ENCODE data around the gene SEMA5B.

Gene SEMA5B

DNA sequence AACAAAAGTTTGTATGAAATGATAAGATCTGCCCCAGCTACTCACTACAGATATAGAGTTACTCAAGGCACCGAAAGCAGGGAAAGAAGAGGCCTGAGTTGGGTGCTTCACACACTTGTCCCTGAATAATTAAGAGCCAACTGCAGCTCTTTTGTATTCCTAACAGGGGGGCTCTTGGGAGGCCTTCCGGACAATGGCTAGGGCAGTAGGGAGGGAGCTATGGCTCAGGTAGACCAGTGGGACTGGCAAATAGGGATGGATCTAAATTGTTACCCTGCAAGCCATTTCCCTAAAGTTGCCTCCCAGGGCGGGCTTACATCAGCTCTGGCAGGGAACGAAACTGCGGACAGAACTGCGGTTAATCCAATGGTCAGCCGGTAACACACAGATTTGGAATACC lies 6.2 kb downstream of the SEMA5B start:
- no peak for FAIRE-seq

DNA sequence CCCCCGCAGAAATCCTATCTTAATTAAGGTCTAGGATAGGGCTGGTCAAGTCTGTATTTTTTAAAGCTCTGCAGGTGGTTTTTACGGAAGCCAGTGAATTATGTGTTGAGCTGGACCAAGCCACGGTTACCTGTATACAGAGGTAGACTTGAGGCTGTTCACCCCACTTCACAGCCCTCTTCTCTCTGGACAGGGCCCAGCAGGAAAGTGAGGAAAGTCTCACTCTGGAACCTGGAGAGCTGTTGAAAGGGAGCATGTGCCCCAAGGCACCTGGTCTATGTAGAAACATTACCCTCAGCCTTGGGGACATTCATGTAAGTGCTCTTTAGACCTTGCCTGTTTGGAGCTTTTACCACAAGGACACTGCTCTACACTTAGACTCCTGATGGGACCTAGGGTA lies 6.9 kb downstream of the SEMA5B start:
- FAIRE-seq, result no peak

DNA sequence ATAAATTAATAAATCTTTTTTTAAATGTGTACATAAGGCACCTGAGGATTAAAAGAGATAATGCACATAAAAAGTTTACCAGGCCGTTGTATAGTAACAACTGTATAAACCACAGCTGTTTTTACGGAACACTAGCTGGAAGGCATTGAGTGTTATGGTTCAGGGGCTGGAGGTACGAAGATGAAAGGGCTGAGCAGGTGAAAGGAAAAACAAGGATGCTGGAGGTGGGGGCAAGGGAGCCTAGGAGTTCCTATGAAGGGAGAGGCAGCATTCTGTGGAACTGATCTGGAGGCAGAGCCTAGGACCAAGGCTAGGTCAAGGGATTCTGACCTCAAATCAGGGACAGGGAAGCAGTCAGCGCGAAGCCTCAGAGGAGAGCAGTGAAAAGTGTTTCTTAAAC lies 8.0 kb downstream of the SEMA5B start:
- no peak for FAIRE-seq

DNA sequence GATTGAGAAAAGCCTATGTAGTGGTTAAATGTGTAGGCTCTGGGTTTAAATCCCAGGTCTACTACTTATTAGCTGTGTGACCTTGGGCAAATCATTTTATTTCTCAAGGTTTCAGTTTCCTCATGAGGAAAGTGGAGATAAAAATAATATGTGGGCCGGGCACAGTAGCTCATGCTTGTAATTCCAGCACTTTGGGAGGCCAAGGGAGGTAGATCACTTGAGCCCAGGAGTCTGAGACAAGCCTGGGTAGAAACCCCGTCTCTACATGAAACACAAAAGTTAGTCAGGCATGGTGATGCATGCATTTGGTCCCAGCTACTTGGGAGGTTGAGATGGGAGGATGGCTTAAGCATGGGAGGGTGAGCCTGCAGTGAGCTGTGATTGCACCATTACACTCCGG lies 8.4 kb downstream of the SEMA5B start:
- FAIRE-seq, result no peak

DNA sequence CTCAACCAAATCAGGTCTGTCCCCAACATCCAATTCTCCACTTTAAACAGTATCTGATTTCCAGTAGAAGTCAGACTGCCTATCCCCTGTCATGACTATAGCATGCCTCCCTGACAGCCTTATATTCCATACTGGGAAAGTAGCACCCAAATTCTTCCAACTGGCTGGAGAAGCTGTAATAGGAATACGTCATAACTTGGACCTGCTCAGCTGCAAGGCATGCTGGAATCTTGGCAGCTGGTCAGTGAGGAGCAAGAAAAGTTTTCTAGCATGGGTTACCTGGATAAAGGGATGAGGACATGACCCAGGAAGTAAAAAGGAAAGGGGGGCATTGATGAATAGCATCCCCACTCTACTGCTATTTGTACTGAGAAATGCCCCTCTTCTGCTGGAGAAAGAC lies 8.9 kb downstream of the SEMA5B start:
- FAIRE-seq, result no peak

DNA sequence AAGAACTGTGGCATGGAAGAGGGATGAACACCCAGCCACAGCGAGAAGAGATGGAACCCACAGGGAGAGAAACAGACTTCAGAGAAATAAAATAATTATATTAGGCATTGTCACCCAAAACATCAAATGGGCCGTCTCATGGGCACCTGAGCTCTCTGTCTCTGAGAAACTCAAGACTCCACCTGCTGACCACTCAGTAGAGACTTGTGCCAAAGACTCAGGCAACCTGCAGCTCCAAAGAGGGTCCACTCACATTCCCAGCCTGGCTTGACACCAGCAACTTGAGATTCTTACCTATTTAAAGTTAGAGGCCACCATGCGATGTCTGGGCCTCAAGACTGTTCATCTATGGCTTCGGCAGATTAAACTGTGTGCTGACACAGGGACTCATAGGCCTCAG lies 12.0 kb downstream of the SEMA5B start:
- no peak for FAIRE-seq

DNA sequence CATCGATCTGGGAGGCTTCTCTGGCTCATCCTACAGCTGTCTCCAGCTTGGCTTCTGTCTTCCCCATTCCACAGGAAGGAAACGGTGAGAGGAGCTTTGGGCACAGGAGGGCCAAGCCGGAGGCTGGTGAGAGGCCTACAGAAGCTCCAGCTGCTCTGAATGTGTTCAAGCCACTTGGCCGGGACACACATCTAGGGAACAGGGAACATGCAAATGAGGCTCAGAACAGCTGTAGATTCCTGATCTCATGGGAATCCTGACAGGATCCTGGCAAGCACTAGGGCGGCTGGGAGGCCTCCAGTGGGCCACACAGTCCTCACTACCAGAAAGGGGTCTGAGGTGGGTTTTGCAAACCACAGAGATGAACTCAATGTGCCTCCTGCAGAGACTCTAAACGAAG lies 13.7 kb downstream of the SEMA5B start:
- FAIRE-seq, result no peak

DNA sequence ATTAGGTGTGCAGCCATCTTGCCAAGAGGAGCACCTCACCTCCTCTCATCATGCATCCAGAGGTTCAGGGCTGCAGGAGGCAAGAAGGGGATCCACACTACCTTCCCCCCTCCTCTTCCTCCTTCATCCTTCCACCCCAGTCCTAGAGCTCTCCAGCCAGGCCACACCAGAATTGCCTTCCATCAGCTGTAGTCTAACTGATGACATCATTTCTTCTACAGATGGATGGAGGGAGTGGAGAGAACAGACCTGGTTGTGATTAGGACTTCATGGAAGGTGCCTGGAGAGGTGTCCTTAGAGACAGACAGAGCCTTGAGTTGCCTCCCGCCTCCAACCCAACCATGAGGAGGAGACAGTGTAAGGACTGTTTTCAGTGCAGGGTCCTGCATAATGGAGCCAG lies 14.9 kb downstream of the SEMA5B start:
- FAIRE-seq, result no peak

DNA sequence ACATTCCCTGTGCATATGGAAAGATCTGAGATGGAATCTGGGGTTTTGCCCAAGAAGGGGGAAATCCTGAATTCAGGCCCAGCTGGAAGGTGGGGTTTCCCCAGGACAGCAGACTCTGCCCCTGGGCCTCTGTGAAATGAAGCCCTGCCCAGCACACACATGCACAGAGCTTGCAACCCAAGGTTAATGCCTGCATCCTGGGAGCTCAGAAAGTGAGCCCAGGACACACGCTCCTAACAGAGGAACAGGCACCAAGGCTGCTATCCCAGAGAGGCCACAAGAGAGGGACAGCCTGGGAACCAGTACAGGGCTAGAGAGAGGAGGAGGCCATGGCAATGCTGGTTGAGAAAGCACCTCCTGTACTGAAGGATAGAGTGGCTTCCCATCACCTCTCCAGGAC lies 16.1 kb downstream of the SEMA5B start:
- FAIRE-seq, result no peak

DNA sequence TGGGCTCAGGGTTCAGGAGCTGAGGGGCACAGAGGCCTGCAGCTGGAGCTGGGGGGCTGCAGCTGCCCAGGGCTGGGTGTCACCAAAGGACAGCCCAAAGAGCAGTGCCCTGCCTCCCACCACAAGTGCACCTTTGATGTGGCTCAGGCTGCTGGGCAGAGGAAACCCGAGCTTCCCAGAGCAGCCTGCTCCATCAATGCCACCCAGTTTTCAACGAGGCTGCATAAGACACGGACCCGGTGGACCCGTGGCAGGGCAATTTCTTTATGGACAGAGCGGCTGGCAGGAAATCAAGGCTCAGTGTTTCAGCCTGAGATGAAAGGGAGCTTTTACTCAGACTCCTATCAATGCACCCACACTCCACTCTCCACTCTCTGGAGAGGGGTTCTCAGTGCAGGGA lies 18.7 kb downstream of the SEMA5B start:
- no peak for FAIRE-seq

DNA sequence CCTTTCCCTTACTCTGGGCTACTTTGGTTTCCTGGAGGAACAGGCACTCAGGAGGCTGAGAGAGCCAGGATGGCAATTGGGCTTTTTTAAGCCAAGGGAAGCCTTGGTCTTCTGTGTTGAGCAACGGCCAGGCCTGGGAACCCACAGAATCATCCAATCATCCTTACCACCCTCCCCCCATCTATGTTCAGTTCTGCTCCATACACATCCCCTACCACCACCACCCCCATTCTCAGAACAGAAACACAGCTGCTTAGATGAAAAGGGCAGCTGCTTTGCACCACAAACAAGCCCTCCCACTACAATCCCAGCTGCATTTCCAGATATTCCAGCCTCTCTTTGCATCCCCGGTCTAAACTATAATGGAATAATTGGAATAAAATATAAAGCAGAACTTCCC lies 21.0 kb downstream of the SEMA5B start:
- FAIRE-seq, result no peak

DNA sequence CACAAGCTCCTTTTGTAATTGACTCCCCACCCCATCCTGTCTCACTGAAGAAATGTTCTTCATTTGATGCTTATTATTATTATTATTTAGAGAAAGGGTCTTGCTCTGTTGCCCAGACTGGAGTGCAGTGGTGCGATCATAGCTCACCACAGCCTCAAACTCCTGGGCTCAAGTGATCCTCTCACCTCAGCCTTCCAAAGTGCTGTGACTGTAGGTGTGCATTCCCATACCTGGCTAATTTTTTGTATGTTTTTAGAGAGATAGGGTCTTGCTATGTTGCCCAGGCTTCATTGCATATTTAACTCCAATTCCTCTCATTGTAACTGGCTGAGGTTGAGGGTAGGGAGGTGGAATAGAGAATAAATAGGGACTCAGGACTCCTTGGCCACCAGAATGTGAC lies 22.3 kb downstream of the SEMA5B start:
- FAIRE-seq, result no peak

DNA sequence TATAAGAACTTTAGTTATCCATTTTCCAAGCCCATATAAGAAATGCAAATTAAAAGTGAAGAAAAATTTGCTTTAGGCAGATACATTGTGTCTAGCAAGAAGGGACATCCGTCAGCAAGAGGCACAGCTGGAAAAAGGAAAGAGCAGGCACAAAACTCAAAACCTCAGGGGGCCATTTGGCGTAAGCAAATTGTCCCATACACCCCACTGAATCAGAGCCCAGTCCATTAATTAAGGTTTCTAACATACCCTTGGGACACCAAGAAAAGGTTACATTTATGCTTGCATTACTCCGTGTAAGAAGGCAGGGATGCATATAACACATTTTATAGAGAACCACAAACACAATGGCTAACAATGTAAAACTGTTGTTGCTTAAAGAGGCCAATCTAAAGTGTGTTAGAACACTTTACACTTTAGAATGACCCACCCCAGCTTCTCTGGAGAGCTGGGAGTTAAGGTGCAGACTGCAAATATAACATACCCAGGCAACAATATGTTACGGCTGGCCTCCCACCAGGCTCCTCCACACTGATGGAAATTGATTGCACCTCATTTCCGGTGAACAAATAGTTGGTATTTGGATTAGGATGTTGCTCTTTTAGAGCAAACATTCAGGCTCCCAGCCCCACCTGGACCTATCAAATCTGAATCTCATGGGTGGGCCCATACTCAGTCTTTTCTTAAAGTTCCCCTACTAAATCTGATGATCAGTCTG lies 23.2 kb downstream of the SEMA5B start:
- FAIRE-seq, result no peak

DNA sequence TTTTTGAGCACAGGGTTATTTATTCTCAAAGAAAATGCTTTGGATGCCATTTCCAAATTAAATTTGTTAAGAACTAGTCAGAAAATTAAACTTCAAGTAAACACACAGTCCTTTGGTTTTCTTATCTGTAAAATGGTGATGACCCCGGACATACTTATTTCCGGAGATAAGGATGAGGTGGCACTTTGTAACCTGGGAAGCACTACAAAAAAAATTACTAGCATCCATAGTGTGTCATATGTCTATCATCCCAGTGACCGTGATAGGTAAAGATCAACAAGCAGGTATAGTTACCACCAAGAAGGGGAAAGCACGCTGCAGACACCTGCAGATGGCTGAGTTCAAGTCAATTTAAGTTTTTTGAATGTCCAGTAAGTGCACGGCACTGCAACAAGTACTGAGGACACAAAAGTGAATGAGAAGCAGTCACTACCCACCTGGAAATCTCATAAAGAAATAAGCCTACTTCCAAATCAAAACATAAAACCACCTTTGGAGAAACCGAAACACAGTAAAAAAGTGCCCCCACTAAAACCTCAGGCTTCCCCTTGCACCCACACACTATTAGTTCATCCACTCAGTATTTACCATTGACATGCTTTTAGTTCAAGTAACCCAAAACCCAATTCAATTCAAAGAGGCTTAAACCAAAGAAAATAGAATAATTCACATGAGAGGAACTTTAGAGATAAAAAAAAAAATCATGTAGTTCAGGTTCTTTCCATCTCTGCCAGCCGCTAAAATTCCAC lies 24.6 kb downstream of the SEMA5B start:
- no peak for FAIRE-seq

DNA sequence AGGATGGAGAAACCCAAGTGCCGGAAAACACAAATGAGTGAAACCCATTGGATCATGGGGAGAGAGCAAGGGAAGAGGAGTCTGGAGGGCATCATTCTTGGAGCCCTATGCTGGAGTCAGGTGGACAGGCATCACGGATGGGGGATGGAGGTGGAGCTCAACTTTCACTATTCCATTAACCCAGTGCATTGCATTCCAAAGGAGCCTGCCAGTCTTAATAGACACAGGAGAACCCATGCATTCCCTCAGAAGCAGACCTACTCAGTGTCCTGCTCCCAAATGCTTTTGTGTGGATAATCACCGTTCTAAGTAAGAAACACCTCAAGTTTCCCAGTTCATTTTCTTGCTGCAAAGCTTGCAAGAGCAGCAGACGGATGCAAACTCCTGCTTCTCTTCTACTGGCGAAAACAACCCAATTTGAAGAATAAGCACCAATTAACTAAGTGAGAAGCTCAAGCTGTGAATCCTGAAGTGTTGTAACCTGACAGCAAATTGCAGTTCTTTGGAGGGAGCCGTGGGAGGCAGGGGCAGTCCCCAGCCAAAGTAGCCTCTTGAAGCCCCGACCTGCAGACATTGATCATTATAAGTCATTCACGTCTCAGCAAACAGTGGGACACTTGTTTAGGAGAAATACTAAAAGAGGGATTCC lies 25.3 kb downstream of the SEMA5B start:
- no peak for FAIRE-seq

DNA sequence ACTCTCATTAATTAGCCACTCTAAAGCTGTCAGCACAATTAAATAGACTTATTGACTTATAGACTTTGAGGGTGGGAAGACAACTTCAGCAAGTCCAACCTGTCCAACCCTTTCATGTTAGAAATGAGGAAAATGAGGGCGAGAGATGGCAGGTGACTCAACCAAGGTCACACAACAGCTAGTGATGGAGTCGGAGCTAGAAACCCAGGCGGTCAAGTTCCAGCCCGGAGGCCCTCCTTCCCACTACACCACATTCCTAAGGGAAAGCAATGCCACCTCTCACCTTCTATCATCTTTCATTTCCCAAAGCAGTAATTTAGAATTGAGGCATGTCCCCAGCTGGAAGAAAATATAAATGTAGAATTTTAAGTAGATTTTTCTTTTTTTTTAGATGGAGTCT lies 28.7 kb downstream of the SEMA5B start:
- FAIRE-seq, result no peak

DNA sequence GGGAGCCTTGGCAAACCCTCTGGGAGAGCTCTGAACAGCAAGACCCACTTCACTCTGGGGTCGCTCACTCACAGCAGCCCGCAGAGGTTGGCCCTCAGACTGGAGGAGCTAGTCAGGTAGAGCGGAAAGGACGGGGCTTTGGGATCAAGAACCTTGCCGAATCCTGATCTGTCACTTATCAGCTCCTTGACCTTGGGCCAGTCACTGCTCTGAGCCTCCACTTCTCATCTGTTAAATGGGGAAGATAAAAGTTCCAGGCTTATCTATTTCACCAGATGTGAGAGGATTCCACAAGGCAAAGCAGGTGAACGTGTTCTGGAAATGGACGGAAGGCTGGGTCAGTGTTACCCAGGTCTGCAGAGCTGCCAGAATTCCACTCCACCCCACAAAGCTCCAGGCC lies 29.4 kb downstream of the SEMA5B start:
- FAIRE-seq, result no peak

DNA sequence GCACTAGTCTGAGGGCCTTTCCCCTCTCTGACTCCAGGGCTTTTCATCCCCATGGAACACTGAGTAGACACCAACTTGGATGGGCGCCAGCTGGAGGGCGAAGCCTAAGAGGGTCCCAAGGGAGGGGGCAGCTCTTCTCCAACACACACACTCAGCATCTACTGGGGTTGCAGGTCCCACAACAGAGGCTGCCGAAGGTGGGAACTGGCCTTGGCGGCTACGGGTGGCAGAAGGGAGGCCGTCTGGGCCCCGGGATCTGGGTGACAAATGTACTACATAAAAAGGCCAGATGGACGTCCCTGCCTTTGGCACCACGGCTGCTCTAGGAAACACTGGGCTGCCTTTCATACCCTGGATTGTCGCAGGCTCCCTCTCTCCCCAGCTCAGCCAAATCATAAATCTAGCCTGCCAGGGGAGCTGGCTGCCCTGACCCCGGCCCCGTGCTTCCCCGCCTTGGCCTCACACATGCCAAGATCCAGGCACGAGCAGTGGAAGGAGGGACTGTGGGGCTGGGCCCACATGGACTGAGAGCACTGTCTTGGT lies 31.5 kb downstream of the SEMA5B start:
- FAIRE-seq, result no peak

DNA sequence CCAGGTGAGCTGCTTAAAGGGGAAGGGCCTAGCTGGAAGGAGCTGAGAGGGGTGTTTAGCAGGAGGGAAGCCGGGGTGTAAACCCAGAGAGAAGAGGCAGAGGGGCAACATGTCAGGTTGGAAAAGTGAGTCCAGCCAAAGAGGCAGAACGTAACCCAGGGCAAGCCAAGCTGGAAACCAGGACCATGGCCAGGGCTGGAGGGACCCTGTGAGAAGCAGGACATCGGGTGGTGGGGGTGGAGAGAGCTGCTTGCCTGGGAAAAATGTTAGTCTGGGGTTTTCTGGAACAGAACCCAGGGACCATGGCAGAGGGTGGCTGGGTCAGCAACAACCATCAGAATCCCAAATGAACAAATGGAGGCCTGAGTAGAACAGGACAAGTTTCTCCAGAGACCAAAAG lies 32.6 kb downstream of the SEMA5B start:
- FAIRE-seq, result no peak

DNA sequence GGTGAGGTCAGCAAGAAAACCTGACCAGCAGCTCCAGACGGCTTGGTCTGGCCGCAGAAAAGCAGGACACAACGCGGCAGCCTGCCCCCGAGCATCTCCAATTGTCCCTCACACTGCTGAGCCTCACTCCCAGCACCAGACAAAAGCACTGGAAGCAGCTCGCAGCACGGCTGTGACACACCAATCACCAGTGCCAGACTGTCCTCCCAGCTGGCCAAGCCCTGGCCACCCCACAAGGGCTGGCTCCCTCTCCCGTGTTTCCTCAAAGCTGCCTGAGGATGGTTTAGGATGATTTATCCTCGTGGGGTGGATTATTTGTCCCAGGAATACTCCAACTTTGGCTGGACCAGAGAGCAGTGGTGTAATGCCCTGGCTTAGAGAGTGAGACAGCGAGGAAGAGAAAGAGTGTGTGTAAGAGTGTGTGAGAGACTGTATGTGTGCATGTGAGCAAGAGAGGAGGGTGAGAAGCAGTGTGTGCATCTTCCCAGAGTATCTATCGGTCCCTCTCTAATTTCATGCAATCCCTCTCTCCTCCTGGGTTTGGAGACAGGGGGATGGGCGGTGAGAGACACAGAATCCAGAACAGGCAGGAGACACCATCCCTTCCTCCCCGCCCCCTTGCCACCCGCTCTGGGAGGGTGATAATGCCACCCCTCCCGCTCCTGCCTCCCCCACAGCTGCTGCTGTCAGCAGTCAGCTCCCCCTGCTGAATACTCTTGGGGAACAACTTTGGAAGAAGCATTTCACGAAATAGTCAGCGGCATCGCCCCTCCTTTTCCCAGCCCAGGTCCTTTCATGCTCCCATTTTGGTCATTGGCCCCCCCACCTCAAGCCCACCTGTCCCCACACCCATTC lies 34.2 kb downstream of the SEMA5B start:
- FAIRE-seq, result no peak

DNA sequence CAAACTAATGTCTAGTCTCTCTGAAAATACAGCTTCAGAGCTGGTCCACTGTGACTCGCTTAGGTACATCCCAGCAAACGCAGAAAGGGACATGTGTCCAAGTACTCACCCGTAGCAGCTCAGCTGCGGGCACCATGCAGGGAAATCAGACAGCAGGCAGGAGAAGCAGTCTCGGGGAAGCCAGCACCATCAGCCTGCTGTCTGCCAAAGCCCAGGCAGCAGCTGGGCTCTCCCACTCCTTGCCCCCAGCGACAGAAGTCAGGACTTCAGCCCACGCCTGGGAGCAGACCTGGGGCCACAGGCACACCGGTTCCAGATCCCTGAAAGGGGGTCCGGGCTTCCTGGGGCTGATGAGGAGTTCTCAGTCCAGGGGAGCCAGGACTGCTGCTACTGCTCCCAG lies 34.9 kb downstream of the SEMA5B start:
- FAIRE-seq, result no peak

DNA sequence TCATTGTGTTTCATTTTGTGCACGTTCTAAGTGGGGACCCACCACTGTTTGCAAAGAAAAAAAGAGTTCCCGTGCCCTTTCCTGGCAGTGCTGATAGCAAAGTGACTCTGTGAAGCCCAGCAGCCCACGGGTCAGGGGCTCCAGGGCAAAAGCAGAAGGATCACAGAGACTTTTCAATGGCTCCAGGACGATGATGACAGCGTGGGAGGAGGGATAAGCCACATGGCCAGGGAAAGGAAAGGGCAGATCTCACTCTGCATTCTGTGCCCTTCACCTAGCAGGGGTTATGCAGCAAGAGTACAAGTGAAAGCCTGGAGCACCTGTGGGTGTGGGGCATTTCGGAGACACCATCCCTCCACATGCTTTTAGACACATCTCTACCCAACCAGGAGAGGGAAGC lies 35.4 kb downstream of the SEMA5B start:
- FAIRE-seq, result no peak
